GM12878 (cell line): ENCODE results near the gene JADE1.

ENCODE experiments used
- CREM ChIP-seq: IDR thresholded peaks from 2 replicates; pipeline ENCODE4 v1.6.1; 2014; ENCODE audit warnings: antibody characterized with exemption, low read depth
- EP300 ChIP-seq, 2 experiments: fragments of 150-350 bp in 1 of 2; IDR thresholded peaks; 2 replicates each; pipeline ENCODE4 v1.6.1; 2011 to 2012; ENCODE audit warnings: low read depth in 2 of 2, low read length in 2 of 2, borderline replicate concordance in 1 of 2, improper control_type of control experiment in 1 of 2, inconsistent platforms in 1 of 2; ENCODE audit not compliant: control insufficient read depth in 1 of 2
- GABPA ChIP-seq: IDR thresholded peaks from 2 replicates; pipeline ENCODE4 v1.6.1; 2014; ENCODE audit warnings: antibody characterized with exemption, low read depth, mild to moderate bottlenecking, inconsistent platforms
- SPI1 ChIP-seq: IDR thresholded peaks from 2 replicates; pipeline ENCODE4 v1.6.1; 2011; ENCODE audit warnings: low read depth, mild to moderate bottlenecking, low read length, moderate library complexity, borderline replicate concordance; ENCODE audit not compliant: insufficient read depth
- SUZ12 ChIP-seq: fragments of 200-600 bp; sonication (generic); IDR thresholded peaks from one replicate; pipeline ENCODE4 v1.6.1; 2018; ENCODE audit warnings: antibody characterized with exemption, mild to moderate bottlenecking; ENCODE audit not compliant: unreplicated experiment
- TF ChIP-seq, protein P1 (sequence below): fragments of 450-650 bp; IDR thresholded peaks from 2 replicates; pipeline ENCODE4 v1.6.1; 2016; ENCODE audit warnings: mild to moderate bottlenecking, moderate library complexity, borderline replicate concordance
- TF ChIP-seq, protein P2 (sequence below), 3 experiments: IDR thresholded peaks in 2 of 3; conservative IDR thresholded peaks in 1 of 3; 2 replicates each; pipeline ENCODE4 v1.5.1; 2011; ENCODE audit warnings: low read depth in 3 of 3, low read length in 3 of 3, mild to moderate bottlenecking in 3 of 3, control low read depth in 2 of 3, moderate library complexity in 2 of 3, inconsistent platforms in 1 of 3, mixed read lengths in 1 of 3; ENCODE audit not compliant: control insufficient read depth in 2 of 3, insufficient read depth in 1 of 3; ENCODE audit errors: extremely low read depth in 1 of 3
- TF ChIP-seq, protein P3 (sequence below): IDR thresholded peaks from 2 replicates; pipeline ENCODE4 v1.6.1; 2012; ENCODE audit warnings: mild to moderate bottlenecking, low read depth, low read length
- TF ChIP-seq, protein P4 (sequence below): fragments of 450-650 bp; conservative IDR thresholded peaks from 2 replicates; pipeline ENCODE4 v1.6.1; 2017; ENCODE audit warnings: mild to moderate bottlenecking, moderate library complexity

DNA sequence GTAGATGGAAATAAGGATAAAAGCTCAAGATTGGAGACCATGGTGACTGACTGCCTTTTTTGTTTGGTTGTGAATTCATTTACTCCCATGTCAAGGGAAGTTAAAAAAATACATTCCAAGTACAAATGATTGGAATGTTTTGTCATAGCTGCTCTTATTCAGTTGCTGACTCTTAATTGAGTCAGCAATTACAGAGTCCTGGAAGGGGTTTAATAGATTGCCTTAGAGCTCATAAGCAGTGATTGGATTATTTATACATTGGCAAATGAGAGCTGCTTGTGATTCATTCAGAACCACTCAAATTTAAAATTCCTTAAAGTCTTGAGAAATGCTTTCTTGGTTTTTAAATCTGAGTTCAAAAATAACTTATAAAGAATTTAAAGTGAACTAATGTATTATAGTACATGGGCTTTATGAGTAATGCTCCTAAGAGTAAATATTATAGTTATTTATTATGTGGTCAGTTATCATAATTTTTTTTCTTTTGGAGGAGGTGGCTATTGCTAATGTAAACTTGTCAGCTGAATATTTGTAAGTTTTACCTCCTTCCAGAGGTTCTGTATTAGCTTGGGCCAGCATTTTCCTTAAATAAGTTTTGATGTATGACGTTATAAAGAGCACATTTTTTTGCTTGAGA lies 13.6 kb downstream of the JADE1 start:
- no peak for TF ChIP-seq EP300 (IDR thresholded peaks at IDR 0.05; ENCODE audit: borderline replicate concordance in 1 of 2, control insufficient read depth in 1 of 2, low read depth in 2 of 2, low read length in 2 of 2)
- TF ChIP-seq, protein P1, sequence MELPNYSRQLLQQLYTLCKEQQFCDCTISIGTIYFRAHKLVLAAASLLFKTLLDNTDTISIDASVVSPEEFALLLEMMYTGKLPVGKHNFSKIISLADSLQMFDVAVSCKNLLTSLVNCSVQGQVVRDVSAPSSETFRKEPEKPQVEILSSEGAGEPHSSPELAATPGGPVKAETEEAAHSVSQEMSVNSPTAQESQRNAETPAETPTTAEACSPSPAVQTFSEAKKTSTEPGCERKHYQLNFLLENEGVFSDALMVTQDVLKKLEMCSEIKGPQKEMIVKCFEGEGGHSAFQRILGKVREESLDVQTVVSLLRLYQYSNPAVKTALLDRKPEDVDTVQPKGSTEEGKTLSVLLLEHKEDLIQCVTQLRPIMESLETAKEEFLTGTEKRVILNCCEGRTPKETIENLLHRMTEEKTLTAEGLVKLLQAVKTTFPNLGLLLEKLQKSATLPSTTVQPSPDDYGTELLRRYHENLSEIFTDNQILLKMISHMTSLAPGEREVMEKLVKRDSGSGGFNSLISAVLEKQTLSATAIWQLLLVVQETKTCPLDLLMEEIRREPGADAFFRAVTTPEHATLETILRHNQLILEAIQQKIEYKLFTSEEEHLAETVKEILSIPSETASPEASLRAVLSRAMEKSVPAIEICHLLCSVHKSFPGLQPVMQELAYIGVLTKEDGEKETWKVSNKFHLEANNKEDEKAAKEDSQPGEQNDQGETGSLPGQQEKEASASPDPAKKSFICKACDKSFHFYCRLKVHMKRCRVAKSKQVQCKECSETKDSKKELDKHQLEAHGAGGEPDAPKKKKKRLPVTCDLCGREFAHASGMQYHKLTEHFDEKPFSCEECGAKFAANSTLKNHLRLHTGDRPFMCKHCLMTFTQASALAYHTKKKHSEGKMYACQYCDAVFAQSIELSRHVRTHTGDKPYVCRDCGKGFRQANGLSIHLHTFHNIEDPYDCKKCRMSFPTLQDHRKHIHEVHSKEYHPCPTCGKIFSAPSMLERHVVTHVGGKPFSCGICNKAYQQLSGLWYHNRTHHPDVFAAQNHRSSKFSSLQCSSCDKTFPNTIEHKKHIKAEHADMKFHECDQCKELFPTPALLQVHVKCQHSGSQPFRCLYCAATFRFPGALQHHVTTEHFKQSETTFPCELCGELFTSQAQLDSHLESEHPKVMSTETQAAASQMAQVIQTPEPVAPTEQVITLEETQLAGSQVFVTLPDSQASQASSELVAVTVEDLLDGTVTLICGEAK = no peak
- TF ChIP-seq SUZ12 = no peak
- TF ChIP-seq, protein P2, sequence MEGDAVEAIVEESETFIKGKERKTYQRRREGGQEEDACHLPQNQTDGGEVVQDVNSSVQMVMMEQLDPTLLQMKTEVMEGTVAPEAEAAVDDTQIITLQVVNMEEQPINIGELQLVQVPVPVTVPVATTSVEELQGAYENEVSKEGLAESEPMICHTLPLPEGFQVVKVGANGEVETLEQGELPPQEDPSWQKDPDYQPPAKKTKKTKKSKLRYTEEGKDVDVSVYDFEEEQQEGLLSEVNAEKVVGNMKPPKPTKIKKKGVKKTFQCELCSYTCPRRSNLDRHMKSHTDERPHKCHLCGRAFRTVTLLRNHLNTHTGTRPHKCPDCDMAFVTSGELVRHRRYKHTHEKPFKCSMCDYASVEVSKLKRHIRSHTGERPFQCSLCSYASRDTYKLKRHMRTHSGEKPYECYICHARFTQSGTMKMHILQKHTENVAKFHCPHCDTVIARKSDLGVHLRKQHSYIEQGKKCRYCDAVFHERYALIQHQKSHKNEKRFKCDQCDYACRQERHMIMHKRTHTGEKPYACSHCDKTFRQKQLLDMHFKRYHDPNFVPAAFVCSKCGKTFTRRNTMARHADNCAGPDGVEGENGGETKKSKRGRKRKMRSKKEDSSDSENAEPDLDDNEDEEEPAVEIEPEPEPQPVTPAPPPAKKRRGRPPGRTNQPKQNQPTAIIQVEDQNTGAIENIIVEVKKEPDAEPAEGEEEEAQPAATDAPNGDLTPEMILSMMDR (IDR thresholded peaks at IDR 0.05 in 2 of 3, conservative IDR thresholded peaks at IDR 0.05 in 1 of 3; ENCODE audit: control insufficient read depth in 2 of 3, extremely low read depth in 1 of 3, insufficient read depth in 1 of 3, low read depth in 3 of 3, low read length in 3 of 3) = no peak
- TF ChIP-seq GABPA = no peak
- TF ChIP-seq, protein P3, sequence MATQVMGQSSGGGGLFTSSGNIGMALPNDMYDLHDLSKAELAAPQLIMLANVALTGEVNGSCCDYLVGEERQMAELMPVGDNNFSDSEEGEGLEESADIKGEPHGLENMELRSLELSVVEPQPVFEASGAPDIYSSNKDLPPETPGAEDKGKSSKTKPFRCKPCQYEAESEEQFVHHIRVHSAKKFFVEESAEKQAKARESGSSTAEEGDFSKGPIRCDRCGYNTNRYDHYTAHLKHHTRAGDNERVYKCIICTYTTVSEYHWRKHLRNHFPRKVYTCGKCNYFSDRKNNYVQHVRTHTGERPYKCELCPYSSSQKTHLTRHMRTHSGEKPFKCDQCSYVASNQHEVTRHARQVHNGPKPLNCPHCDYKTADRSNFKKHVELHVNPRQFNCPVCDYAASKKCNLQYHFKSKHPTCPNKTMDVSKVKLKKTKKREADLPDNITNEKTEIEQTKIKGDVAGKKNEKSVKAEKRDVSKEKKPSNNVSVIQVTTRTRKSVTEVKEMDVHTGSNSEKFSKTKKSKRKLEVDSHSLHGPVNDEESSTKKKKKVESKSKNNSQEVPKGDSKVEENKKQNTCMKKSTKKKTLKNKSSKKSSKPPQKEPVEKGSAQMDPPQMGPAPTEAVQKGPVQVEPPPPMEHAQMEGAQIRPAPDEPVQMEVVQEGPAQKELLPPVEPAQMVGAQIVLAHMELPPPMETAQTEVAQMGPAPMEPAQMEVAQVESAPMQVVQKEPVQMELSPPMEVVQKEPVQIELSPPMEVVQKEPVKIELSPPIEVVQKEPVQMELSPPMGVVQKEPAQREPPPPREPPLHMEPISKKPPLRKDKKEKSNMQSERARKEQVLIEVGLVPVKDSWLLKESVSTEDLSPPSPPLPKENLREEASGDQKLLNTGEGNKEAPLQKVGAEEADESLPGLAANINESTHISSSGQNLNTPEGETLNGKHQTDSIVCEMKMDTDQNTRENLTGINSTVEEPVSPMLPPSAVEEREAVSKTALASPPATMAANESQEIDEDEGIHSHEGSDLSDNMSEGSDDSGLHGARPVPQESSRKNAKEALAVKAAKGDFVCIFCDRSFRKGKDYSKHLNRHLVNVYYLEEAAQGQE = no peak
- TF ChIP-seq, protein P4, sequence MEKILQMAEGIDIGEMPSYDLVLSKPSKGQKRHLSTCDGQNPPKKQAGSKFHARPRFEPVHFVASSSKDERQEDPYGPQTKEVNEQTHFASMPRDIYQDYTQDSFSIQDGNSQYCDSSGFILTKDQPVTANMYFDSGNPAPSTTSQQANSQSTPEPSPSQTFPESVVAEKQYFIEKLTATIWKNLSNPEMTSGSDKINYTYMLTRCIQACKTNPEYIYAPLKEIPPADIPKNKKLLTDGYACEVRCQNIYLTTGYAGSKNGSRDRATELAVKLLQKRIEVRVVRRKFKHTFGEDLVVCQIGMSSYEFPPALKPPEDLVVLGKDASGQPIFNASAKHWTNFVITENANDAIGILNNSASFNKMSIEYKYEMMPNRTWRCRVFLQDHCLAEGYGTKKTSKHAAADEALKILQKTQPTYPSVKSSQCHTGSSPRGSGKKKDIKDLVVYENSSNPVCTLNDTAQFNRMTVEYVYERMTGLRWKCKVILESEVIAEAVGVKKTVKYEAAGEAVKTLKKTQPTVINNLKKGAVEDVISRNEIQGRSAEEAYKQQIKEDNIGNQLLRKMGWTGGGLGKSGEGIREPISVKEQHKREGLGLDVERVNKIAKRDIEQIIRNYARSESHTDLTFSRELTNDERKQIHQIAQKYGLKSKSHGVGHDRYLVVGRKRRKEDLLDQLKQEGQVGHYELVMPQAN = no peak
- TF ChIP-seq SPI1 = no peak
- no peak for TF ChIP-seq CREM
